ENCODE results near the gene PDCD1.

Gene PDCD1

DNA sequence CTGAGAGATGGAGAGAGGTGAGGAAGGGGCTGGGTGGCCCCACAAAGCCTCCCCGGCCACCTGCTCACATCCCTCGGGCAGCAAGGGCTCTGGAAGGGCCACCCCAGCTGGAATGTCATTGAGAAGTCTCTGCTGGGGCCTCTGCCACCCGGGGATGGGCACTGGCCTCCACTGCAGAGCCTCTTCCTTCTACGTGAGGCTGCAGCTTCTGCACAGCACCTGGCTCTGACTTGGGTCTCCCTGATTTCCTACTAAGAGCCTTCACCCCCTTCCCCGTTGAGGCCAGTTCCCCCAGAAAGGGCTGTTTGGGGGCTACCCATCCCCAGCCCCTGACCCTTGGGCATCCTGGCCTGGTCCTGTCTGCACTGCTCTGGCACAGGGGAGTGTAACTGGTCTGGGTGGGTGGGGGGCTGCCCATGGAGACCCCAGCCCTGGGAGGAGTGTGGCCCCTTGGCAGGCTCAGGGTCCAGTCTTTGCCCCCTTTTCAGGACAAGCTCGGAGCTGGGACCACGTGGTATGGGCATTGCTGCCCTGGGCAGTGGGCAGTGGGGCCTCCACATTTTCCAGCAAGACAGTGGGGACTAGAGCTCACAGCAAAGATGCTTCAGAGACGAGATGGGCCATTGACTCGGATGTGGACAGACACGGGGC, 5.6 kb downstream of the PDCD1 start:
- DNase-seq (ENCODE audit: low spot score) (no peak), FAIRE-seq (no peak)

DNA sequence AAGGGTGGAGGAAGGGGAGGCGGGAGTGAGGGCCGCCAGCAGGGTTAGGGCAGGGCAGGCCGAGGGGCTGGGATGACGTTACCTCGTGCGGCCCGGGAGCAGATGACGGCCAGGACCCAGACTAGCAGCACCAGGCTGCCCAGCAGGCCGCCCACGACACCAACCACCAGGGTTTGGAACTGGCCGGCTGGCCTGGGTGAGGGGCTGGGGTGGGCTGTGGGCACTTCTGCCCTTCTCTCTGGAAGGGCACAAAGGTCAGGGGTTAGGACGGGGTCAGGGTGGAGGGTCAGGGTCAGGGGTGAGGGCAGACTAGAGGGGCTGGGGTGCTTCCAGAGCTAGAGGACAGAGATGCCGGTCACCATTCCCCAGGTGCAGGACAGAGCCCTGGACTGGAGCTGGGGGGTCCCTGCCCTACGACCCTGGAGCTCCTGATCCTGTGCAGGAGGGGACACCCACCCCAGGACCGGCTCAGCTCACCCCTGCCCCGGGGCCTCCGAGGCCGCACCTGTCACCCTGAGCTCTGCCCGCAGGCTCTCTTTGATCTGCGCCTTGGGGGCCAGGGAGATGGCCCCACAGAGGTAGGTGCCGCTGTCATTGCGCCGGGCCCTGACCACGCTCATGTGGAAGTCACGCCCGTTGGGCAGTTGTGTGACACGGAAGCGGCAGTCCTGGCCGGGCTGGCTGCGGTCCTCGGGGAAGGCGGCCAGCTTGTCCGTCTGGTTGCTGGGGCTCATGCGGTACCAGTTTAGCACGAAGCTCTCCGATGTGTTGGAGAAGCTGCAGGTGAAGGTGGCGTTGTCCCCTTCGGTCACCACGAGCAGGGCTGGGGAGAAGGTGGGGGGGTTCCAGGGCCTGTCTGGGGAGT, 6.3 kb downstream of the PDCD1 start:
- DNase-seq (ENCODE audit: low spot score), result no peak
- no peak for FAIRE-seq

DNA sequence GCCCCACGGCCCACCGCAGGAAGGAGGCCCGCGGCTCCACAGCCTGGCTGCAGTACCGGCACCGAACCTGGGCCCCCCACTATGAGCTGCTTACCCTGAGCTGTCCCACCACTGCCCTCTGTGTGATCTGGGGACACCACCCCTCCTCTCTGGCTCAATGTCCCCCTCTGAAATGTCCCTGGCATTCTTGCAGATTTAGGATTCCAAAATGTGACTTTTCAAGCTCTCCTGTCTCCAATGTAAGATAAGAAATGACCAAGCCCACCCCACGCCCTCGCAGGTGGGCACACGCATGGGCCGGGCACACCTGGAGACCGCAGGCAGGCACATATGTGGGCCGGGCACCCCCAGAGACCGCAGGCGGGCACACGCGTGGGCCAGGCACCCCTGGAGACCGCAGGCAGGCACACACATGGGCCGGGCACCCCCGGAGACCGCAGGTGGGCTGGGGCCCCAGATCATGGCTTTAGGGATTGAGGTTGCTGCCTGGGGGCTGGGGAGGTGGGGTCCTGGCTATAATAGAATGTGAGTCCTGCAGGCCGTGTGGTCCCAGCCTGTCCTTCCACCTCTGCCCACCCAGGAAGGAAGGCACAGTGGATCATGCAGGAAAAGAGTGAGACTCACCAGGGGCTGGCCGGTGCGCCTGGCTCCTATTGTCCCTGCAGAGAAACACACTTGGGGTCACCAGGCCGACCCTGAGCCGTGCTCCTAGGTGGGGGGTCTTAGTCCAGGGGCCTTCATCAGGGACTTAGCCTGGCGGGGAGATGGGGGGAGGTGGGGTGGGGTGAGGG, 7.2 kb downstream of the PDCD1 start:
- DNase-seq (ENCODE audit: low spot score), result no peak
- FAIRE-seq, result no peak

DNA sequence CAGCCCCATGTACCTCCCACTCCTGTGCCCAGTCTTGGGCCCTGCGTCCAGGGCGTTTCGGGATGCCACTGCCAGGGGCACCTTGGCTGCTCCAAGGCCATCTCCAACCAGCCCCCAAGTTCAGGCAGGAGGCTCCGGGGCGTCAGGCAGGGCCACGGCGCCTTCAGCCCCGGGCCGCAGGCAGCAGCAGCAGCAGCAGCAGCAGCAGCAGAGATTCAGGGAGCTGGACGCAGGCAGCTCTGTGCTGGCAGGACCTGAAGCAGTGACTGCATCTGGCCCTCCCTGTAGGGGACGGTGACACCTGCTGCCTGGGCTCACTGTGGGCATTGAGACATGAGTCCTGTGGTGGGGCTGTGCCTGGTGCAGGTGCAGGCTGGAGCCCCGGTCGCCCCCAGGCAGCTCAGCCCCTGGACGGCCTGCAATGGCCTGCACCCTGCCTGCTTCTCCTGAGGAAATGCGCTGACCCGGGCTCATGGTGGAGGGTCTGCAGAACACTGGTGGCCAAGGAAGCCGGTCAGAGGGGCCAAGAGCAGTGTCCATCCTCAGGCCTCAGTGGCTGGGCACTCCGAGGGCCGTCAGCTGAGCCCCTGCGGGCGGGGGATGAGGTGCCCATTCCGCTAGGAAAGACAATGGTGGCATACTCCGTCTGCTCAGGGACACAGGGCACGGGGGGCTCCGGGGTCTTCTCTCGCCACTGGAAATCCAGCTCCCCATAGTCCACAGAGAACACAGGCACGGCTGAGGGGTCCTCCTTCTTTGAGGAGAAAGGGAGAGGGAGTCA, 8.0 kb downstream of the PDCD1 start:
- FAIRE-seq (no peak), DNase-seq (ENCODE audit: low spot score) (no peak)

DNA sequence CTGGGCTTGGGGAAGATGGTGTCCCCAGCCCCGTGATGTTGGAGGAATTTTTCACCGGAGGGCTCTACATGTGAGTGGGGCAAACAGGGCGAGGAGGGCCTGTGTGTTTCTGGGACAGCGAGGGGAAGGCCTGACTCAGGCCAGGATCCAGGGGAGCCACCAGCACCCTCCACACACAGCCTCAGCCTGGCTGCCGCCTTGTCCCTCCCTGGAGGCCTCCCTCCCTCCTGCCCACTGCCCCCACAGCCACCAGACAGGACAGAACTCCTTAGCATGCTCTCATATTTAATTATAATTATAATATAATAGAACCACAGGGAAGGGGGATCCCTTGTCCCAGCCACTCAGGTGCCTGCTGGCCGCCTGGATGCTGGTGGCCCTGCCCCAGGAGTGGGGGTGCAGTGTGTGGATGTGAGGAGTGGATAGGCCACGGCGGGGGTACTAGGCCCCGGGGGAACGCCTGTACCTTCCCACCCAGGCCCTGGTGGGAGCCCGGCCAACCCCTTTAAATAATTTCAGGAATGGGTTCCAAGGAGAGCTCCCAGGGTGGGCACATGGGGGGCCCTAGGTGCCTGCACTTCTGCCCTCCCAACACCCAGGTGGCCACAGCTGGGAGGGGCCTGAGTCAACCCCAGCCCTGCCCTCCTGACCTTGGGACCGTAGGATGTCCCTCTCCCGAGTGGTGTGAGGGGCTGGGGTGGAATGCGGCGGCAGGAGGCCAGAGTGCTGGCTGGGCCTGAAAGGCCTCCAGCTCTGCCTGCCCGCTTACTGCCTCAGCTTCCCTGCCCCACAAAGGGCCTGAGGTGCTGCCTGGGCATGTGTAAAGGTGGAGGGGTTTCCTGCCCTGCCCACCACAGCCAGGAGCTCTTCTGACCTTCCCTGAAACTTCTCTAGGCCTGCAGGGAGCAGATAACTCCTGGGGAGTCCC, 8.8 kb downstream of the PDCD1 start:
- FAIRE-seq (no peak), DNase-seq (ENCODE audit: low spot score) (no peak)

DNA sequence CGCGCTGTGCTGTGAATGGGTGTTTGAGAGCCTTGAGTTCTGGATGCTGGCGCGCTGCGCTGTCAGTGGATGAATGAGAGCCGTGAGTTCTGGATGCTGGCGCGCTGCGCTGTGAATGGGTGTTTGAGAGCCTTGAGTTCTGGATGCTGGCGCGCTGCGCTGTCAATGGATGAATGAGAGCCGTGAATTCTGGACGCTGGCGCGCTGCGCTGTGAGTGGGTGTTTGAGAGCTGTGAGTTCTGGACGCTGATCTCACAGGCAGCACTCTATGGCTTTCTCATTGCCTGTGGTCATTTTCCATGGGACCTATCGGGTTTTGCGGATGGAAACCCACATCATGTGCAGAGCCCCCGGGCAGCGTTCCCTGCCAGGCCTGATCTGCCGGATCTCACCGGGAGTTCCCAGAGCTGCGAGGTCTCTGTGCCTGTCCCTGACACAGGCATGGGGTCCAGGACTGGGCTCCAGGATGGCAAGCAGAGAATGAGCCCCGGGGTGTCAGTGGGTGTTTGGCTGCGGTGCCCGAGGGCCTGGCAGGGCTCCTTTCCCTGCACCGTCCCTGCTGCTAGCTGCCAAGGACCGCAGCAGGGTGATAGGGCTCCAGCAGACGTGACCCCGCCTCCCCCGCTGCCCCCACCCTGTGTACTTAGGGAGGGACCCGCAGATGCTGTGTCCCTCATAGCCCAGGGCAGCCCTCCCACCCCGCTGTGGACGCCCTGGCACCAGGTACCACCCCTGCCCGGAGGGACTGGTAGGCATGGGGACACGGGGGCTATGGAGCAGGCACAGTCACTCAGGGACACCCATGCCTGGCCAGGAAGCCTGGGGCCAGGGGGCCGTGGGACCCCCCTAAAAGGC, 9.7 kb downstream of the PDCD1 start:
- FAIRE-seq (no peak), DNase-seq (ENCODE audit: low spot score) (no peak)

DNA sequence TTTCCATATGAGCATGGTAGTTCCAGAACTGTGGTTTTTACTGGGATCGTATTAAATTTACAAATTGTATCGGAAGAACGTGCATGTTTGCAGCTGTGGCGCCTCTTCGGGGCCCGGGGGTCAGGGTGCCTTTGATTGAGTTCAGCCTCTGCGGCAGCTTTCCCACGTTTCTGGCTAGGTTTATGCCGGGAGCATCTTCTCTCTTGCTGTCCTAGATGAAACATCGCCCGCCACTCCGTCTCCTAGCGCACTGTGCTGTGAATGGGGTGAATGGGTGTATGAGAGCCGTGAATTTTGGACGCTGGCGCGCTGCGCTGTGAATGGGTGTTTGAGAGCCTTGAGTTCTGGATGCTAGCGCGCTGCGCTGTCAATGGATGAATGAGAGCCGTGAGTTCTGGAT, 12.3 kb downstream of the PDCD1 start:
- DNase-seq (ENCODE audit: low spot score) (no peak), FAIRE-seq (no peak)

DNA sequence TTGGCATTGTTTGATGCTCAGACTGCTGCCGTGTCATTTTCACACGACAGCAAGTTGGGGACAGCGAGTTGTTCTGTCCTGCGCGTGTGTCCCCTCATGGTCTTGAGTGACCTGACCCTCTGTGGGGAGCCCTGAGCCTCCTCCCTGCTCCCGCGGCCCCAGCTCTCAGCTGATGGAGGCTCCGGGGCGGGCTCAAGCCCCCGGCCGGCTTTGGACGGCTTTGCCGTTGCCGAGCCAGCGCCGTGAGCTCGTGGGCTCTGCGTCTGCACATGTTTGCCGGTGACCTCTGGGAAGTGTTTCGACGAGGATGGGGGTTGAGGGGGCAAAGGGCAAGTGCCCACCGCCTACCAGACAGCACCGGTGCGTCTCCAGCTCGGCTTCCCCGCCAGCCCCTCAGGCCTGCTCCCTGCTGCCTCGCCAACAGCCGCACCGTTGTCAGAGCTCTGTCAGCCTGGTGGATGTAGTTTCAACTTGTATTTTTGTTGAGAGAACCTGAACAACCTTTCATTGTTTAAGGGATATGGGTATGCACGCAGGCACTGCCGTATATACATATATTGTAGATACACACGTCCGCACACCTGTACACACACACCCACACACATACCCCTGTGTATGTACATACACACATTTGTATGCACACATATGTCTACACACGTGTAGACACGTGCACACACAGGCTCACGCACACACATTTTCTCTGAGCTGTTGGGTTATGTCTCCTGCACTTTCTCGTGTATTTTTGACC, 13.7 kb downstream of the PDCD1 start:
- DNase-seq (ENCODE audit: low spot score) (no peak), FAIRE-seq (no peak)

DNA sequence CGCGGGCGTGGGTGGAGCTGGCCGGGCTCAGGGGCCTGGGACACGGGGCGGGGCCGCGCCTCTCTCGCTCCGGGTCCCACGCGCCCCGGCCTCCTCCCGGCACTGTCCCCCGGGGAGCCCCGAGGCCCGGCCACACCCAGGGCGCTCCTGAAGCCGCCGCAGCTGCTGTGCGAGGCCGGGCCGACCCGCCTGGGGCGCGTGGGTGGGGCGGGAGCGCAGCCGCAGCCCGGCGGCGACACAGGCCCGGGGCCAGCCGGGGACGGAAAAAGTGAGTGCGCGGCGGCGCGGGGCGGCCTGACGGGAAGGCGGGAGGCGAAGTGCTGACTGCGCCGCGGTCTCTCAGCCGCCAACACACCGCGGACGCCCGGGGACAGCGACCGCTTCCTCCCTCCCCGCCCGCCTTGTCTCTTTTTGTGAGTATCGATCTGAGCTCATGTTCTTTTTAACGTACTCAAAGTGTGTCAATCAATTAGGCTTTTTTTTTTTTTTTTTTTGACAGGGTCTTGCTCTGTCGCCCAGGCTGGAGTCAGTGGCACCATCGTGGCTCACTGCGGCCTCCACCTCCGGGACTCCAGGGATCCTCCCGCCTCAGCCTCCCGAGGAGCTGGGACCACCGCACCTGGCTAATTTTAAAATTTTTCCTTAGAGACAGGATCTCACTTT, 14.5 kb downstream of the PDCD1 start:
- DNase-seq (ENCODE audit: low spot score) (peak; percentile 75), FAIRE-seq (no peak)

DNA sequence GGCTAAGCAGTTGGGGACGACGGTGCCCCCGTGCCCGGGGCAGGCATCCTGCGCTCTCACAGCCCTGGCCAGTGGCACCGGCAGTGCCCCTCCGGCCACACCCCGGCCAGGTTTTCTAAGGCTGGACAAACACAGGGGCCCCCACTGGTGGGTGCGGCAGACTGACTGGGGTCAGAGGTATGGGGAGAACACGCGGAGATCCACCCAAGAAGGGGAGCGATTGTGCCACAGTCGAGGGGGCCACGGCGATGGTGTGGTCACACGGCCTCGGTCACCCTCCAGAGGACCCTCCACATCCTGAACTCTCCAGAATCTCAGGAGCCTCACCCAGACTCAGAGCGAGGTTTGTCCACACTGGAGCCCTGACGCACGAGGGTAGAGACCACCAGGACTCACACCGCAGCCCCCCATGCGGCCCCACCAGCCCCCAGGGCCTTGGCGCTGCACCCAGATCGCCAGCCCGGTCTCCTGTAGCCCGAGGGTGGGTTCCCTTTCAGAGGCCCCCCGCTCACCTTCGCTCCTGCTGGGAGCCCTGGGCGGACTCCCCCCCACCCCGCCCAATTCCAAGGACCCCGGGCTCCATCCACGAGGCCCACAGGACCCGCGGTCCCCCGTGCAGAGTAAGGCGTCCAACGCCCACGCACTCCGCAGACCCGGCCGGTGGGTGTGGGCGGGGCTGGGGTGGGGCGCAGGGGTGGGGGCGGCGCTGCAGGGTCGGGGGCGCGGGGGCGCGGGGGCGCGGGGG, 15.2 kb downstream of the PDCD1 start:
- FAIRE-seq (no peak), DNase-seq (ENCODE audit: low spot score) (no peak)

DNA sequence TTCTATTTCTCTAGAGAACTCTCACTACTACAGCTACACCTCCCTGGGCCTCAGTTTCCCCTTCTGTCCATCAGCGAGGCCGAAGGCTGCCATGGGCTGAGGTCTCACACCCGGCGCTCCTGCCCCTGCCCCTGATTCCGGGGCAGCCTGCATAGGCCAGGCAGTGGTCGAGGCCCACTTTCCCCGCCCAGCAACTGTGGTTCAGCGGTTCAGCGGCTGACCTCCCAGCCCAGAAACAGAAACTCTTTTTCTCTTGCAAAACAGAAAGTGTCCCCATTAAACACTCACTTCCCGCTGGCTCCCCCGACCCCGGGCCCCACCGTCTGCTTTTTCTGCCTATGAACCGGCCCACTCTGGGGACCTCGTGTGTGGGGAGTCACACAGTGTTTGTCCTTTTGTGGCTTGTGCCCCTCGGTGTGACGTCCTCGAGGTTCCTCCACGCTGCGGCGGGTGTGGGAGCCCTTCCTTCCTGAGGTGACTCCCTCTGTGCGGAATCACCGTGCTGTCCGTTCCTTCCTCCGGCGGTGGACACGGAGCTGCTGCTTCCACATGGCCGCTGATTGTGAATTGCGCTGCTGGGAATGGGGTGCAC, 16.0 kb downstream of the PDCD1 start:
- FAIRE-seq (no peak), DNase-seq (ENCODE audit: low spot score) (no peak)

DNA sequence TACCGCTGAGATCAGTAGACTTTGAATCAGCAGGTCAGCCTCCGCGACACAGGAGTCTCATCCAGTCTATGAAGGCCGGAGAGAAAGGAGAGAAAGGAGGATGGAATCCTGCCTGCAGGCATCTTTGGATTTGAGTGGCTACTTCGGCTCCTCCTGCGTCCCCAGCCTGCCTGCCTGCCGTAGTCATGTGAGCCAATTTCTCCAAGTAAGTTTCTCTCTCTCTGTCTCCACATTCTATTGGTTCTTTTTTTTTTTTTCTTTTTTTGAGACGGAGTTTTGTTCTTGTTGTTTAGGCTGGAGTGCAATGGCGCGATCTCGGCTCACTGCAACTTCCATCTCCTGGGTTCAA, 16.7 kb downstream of the PDCD1 start:
- DNase-seq (ENCODE audit: low spot score) (no peak), FAIRE-seq (no peak)

DNA sequence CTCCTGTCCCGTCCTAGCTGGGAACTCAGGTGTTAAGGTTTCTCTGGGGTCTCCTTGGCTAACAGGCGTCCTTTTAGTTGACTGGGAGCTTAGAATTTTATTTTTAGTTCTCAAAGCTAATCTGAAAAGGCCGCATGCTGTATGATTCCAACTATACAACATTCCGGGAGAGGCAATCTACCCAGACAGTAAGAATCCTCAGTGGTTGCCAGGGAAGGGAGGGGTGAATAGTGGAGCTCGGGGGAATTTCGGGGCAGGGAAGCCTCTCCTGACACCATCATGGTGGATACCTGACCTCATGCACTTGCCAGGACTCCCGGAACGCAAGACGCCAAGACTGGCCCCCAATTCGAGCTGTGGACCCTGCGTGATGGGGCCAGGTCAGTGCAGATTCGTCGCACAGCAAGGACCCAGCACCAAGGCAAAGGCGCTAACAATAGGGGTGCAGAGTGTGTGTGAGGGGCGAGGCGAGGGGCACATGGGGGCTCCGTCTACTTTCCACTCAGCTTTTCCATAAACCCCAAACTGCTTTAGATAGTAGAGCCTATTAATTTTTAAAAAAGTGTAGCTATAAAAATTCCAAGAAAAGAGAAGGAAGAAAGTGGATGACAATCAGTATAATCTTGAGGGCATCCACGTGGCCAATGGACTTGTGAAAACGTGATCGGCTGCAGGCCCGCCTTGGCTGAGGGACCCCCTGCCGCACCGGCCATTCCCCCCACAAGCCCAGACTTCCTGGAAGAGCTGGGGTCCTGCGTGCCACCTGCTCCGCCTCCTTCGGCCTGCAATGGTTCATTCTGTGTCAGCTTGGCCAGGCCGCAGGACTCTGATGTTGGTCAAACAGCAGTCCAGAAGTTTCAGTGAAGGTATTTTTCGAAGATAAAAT, 17.3 kb downstream of the PDCD1 start:
- no peak for FAIRE-seq
- DNase-seq (ENCODE audit: low spot score), result no peak

DNA sequence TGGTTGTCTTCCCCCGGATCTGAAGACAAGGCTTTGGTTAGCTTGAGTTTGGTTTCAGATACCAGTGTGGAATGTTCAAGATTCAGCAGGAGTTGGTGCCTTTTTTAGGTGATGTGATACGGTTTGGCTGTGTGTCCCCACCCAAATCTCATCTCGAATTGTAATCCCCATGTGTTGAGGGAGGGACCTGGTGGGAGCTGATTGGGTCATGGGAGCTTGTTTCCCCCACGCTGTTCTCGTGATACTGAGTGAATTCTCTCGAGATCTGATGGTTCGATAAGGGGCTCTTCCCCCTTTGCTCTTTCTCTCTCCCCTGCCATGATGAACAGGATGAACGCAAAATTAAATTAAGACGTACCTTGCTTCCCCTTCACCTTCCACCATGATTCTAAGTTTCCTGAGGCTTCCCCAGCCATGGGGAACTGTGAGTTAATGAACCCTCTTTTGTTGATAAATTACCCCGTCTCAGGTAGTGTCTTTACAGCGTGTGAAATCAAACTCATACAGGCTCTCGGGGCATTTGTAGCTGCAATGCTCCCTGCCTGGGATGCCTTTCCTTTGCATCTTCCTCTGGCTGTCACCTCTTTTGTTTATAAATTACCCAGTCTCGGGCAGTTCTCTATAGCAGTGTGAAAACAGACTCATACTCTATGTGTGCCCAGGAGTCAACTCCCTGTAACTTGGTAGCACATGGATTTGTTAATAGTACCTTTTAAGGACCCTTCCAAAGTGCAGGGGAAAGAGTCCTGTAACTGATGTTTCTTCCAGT, 21.3 kb downstream of the PDCD1 start:
- no peak for FAIRE-seq
- no peak for DNase-seq (ENCODE audit: low spot score)

DNA sequence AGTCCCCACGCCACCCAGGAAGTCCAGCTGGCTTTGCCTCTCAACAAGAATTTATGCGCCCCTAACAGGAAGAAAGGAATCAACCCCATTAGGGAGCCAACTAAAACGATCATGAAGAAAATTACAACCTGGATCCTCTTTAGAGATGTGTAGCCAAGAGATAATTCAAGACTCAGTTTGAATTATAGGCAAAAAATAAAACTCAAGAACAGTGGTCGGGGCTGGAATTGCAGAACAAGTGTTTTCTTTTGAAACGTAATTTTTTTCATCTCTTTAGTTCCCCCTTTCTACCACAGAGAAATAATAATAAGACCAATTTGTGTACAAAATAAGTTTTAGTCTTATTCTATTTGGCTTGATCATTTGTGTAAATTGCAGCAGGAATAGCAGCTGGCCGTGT, 22.4 kb downstream of the PDCD1 start:
- DNase-seq (ENCODE audit: low spot score) (no peak), FAIRE-seq (no peak)

Data from urothelium cell line (cell line).